ENCODE data around the gene CEP162. TPM values are rescaled to one million over a fixed set of nuclear protein-coding genes. Genes with fewer than 3 reads are reported as not detected.
"Not testable (repeated sequence)": the region's sequence is repeated elsewhere in the genome, so short reads cannot be mapped to it uniquely, and the experiment has no call there.

Gene CEP162
- total RNA-seq, 4 donors from 2014 or later: 15.1 to 20.9 (median 18.7) TPM

DNA sequence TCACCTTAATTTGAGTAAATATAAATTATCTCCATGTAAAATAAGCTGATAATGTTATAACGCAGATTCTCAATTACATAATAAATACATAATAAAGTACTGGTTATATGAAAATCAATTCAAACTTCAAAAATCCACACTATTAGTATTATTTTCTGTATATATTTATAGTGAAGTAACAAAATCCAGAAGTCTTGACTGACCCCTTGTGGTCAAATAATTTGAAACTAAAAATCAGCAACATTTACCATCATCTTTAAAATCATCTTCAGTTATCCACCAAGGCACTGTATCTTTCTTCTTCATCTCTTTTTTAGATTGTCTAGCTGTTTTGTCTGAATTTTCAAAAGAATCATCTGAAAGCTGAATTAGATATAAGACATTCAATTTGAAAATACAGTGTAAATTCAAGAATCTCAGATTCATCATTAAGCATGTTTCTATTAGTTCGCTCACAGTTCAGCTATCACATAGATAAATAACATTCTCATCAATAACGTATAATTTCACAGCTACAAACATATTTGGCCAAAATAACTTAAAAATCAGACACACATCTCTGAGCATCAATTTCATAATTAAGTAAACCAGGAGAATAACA, 6.5 kb downstream of the CEP162 start:
- Histone ChIP-seq H3K27me3 (no peaks in the 10 kb centered on the region), H3K9me3 (no peaks in the 10 kb centered on the region), H3K27ac (no peak overlapping the region), H3K4me1 (peaks cover 0 to 4% (median 0%) of the 10 kb centered on the region in 4 donors), H3K4me3 (no peak overlapping the region), H3K36me3 (peaks cover 0 to 5% (median 0%) of the 10 kb centered on the region in 3 donors)
- DNase-seq (ENCODE audit: low spot score in 2 of 2): no peak
- no peak for TF ChIP-seq POLR2A (IDR thresholded peaks at IDR 0.05)
- TF ChIP-seq CTCF (IDR thresholded peaks at IDR 0.05): peak; percentile 24 to 60 (median 43)
- 80 to 81% methylated on average over 3 of the region's 3 CpGs for WGBS, 2 donors

- Histone ChIP-seq H3K27ac (no peak overlapping the region), H3K27me3 (no peaks in the 10 kb centered on the region), H3K9me3 (no peaks in the 10 kb centered on the region), H3K36me3 (peaks cover 0 to 26% (median 0%) of the 10 kb centered on the region in 3 donors), H3K4me3 (no peak overlapping the region), H3K4me1 (no peaks in the 10 kb centered on the region)
- WGBS, 2 donors: 82 to 88% methylated on average over 3 of the region's 3 CpGs
- TF ChIP-seq POLR2A (IDR thresholded peaks at IDR 0.05): no peak
- no peak for TF ChIP-seq EP300 (IDR thresholded peaks at IDR 0.05)
- TF ChIP-seq CTCF (IDR thresholded peaks at IDR 0.05): no peak
- DNase-seq (ENCODE audit: low spot score in 2 of 2): no peak
These were observed 9.4 kb downstream of the CEP162 start for GRCh38 chr6:84218091-84218490.

DNA sequence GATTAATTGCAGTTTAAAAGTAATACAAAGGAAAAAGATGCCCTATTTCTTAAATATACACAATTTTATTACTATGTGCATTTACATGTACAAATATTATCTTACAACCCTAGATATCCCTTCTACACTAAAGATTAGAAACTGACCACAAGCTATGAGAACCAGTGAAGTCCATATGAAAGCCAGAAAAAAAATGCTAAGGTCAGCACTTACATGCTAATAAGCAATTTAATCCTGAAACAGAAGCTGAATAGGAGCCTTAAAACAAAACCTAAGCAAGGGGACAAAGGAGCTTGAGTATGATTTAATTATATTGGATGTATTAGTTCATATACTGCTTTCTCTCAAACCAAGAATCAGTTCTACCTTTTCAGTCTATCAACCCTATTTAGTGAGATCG, 14.2 kb downstream of the CEP162 start:
- H3K4me3 ChIP-seq: no peak overlapping the region
- no peak for DNase-seq (ENCODE audit: low spot score in 2 of 2)
- no peak for TF ChIP-seq CTCF (IDR thresholded peaks at IDR 0.05)
- TF ChIP-seq POLR2A (IDR thresholded peaks at IDR 0.05): no peak
- TF ChIP-seq EP300 (IDR thresholded peaks at IDR 0.05): no peak
- WGBS, 2 donors: 91 to 94% methylated on average over 1 of the region's 1 CpG
- H3K27me3 ChIP-seq: no peaks in the 10 kb centered on the region
- H3K27ac ChIP-seq: no peak overlapping the region
- no peaks in the 10 kb centered on the region for H3K9me3 ChIP-seq
- peaks cover 0 to 46% (median 0%) of the 10 kb centered on the region in 3 donors for H3K36me3 ChIP-seq
- no peaks in the 10 kb centered on the region for H3K4me1 ChIP-seq

DNA sequence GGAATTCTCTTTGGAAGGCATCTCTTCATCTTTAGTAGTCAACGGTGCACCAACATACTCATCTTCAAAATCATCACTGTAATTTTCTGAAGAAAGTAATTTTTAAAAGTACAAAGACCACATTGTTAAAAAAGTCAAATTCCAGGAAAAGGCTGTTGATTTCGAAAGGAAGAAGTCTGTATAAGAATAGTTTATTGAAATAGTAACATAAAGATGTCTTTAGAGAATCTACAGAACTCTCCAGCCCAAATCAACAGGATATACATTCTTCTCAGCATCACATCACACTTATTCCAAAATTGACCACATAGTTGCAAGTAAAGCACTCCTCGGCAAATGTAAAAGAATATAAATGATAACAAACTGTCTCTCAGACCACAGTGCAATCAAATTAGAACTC, 23.4 kb downstream of the CEP162 start:
- H3K27me3 ChIP-seq: no peaks in the 10 kb centered on the region
- no peak for TF ChIP-seq EP300 (IDR thresholded peaks at IDR 0.05)
- TF ChIP-seq POLR2A (IDR thresholded peaks at IDR 0.05): no peak
- no peak for TF ChIP-seq CTCF (IDR thresholded peaks at IDR 0.05)

DNA sequence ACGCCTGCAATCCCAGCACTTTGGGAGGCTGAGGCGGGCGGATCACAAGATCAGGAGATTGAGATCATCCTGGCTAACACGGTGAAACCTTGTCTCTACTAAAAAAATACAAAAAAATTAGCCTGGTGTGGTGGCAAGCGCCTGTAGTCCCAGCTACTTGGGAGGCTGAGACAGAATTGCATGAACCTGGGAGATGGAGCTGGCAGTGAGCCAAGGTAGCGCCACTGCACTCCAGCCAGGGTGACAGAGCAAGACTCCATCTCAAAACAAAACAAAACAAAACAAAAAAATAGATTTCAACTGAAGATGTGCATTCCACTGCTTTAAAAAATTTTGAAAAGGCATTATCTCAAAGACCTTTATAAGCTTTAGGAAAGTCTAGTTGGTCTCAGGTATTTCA, 27.5 kb downstream of the CEP162 start:
- DNase-seq (ENCODE audit: low spot score in 2 of 2): not testable (repeated sequence)

More for the DNA sequence above, 23.4 kb downstream of the CEP162 start:
- peaks cover 0 to 61% (median 0%) of the 10 kb centered on the region in 3 donors for H3K36me3 ChIP-seq
- no peak for DNase-seq (ENCODE audit: low spot score in 2 of 2)
- WGBS, 2 donors: 52 to 53% methylated on average over 3 of the region's 3 CpGs
- H3K4me3 ChIP-seq: no peak overlapping the region
- H3K27ac ChIP-seq: no peak overlapping the region
- H3K9me3 ChIP-seq: peaks cover 0 to 8% (median 0%) of the 10 kb centered on the region in 4 donors
- no peaks in the 10 kb centered on the region for H3K4me1 ChIP-seq

More for the DNA sequence above, 27.5 kb downstream of the CEP162 start:
- not testable (repeated sequence) for H3K4me3 ChIP-seq, H3K27ac ChIP-seq, H3K4me1 ChIP-seq, H3K9me3 ChIP-seq, H3K27me3 ChIP-seq
- 88 to 97% methylated on average over 6 of the region's 6 CpGs for WGBS, 2 donors
- peaks cover 3 to 68% (median 5%) of the 10 kb centered on the region in 3 donors for H3K36me3 ChIP-seq

Data from tibial nerve (tissue), 4 donors.